ENCODE measurements around the gene KIF5A. TPM values are rescaled to one million over a fixed set of nuclear protein-coding genes. Genes with fewer than 3 reads are reported as not detected.
"Not testable (repeated sequence)": the region's sequence is repeated elsewhere in the genome, so short reads cannot be mapped to it uniquely, and the experiment has no call there.

KIF5A gene
- under 1 TPM in 3 of 4 donors, not detected in 1; 0.15 to 0.22 (median 0.19) TPM for total RNA-seq

DNA sequence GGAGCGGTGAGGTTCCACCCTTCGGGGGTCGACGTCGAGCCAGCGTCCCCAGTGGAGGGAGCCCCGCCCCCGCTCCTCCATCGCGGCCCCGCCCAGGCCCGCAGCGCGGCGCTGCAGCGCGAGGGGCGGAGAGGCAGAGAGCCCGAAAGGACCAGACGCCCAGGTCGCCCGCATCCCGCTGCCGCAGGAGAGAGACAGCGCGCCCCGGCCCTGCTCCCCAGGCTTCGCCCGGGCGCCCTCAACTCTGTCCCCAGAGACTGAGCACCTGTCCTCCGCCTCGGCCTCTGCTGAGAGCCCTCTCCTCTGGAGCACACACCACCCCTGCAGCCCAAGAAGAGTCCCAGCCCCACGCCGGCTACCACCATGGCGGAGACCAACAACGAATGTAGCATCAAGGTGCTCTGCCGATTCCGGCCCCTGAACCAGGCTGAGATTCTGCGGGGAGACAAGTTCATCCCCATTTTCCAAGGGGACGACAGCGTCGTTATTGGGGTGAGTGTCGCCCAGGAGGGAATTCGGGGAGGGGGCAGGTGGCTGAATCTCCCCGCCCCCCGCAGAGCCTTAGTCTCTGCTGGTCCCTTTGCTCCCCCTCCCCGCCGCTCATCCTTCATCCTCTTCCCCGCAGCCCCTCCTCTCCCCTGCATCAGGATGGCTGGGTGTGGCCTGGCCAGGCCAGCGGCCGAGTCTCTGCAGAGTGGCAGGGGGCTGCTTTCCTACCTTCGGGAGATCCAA lies at the start of gene KIF5A:
Gene KIF5A (plus strand): TSS at position 136 of the 732 bp plus-strand sequence. CDS start 228 bp downstream, at position 364.
- WGBS, 2 donors: 13 to 33% methylated on average over 3 to 19 of the region's 52 CpGs
- no peaks in the 10 kb centered on the region for H3K36me3 ChIP-seq
- H3K4me1 ChIP-seq: peaks cover 13 to 34% (median 15%) of the 10 kb centered on the region in 3 donors
- peak within 1 kb of the TSS; percentile 20 to 66 (median 42) for H3K4me3 ChIP-seq
- TF ChIP-seq POLR2A (IDR thresholded peaks at IDR 0.05): no peak
- TF ChIP-seq, protein P1, sequence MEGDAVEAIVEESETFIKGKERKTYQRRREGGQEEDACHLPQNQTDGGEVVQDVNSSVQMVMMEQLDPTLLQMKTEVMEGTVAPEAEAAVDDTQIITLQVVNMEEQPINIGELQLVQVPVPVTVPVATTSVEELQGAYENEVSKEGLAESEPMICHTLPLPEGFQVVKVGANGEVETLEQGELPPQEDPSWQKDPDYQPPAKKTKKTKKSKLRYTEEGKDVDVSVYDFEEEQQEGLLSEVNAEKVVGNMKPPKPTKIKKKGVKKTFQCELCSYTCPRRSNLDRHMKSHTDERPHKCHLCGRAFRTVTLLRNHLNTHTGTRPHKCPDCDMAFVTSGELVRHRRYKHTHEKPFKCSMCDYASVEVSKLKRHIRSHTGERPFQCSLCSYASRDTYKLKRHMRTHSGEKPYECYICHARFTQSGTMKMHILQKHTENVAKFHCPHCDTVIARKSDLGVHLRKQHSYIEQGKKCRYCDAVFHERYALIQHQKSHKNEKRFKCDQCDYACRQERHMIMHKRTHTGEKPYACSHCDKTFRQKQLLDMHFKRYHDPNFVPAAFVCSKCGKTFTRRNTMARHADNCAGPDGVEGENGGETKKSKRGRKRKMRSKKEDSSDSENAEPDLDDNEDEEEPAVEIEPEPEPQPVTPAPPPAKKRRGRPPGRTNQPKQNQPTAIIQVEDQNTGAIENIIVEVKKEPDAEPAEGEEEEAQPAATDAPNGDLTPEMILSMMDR (IDR thresholded peaks at IDR 0.05): no peak
- DNase-seq: no peak
- no peaks in the 10 kb centered on the region for H3K9me3 ChIP-seq
- intact Hi-C loops (cut with DNase I): no loop called here
- H3K27ac ChIP-seq: no peak within 1 kb of the TSS
- peaks cover 0 to 41% (median 0%) of the 10 kb centered on the region in 4 donors for H3K27me3 ChIP-seq

DNA sequence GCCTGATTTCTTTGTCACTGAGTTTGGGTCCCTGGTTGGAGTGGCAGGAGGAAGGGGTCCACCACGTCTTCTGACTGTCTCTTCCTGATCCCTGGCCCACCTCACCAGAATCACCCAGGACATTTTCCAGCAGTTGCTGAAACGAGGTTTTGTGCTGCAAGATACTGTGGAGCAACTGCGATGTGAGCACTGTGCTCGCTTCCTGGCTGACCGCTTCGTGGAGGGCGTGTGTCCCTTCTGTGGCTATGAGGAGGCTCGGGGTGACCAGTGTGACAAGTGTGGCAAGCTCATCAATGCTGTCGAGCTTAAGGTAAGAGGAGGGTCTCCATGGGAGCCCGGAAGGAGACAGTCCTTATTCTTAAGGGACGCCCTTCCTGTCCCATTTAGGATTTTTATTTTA lies 49.6 kb upstream of the KIF5A start:
- WGBS, 2 donors: 95 to 96% methylated on average over 11 of the region's 11 CpGs
- no peaks in the 10 kb centered on the region for H3K27me3 ChIP-seq
- intact Hi-C loops (cut with DNase I): no loop called here
- H3K9me3 ChIP-seq: no peaks in the 10 kb centered on the region
- H3K4me3 ChIP-seq: no peak overlapping the region
- no peaks in the 10 kb centered on the region for H3K4me1 ChIP-seq
- no peak for TF ChIP-seq POLR2A (IDR thresholded peaks at IDR 0.05)
- TF ChIP-seq, protein P1 (IDR thresholded peaks at IDR 0.05): no peak
- no peak for DNase-seq
- H3K27ac ChIP-seq: no peak overlapping the region
- H3K36me3 ChIP-seq: peaks cover 35 to 100% (median 37%) of the 10 kb centered on the region in 3 donors

DNA sequence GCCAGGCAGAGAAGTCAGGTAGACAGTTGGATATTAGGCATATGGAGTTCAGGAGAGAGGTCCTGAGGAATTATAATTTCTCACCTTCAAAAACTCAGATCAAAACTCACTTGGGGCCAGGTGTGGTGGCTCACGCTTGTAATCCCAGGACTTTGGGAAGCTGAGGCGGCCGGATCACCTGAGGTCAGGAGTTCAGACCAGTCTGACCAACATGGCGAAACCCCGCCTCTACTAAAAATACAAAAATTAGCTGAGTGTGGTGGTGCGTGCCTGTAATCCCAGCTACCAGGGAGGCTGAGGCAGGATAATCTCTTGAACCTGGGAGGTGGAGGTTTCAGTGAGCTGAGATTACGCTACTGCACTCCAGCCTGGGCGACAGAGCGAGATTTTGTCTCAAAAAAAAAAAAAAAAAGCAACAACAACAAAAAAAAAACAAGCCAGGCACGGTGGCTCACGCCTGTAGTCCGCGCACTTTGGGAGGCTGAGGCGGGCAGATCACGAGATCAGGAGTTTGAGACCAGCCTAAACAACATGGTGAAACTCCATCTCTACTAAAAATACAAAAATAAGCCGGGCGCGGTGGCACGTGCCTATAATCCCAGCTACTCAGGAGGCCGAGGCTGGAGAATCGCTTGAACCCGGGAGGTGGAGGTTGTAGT lies 47.4 kb upstream of the KIF5A start:
- H3K27me3 ChIP-seq; H3K27ac ChIP-seq; H3K4me3 ChIP-seq; H3K9me3 ChIP-seq; DNase-seq; intact Hi-C loops (cut with DNase I); H3K4me1 ChIP-seq: not testable (repeated sequence)
- H3K36me3 ChIP-seq: peaks cover 40 to 94% (median 49%) of the 10 kb centered on the region in 3 donors
- WGBS, 2 donors: 97% methylated on average over 19 to 20 of the region's 22 CpGs

DNA sequence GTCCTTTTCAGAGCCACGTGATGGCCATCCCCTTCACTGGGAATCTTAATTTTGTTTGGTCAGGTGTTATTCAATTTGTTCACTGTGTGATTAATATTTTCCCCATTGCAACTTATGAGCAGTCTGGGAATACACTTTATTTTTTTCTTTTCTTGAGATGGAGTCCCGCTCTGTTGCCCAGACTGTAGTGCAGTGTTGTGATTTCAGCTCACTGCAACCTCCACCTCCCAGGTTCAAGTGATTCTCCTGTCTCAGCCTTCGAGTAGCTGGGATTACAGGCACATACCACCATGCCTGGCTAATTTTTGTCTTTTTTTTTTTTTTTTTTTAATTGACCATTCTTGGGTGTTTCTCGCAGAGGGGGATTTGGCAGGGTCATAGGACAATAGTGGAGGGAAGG lies 43.3 kb upstream of the KIF5A start:
- H3K27me3 ChIP-seq; H3K9me3 ChIP-seq; intact Hi-C loops (cut with DNase I); DNase-seq; H3K4me3 ChIP-seq; H3K27ac ChIP-seq: not testable (repeated sequence)
- Histone ChIP-seq H3K4me1 (peaks cover 0 to 17% (median 0%) of the 10 kb centered on the region in 3 donors), H3K36me3 (peaks cover 5 to 78% (median 20%) of the 10 kb centered on the region in 3 donors)
- WGBS, 2 donors: 79 to 92% methylated on average over 3 of the region's 4 CpGs

DNA sequence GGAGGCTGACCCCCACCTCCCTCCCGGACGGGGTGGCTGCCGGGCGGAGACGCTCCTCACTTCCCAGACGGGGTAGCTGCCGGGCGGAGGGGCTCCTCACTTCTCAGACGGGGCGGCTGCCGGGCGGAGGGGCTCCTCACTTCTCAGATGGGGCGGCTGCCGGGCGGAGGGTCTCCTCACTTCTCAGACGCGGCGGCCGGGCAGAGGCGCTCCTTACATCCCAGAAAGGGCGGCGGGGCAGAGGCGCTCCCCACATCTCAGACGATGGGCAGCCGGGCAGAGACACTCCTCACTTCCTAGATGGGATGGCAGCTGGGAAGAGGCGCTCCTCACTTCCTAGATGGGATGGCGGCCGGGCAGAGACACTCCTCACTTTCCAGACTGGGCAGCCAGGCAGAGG lies 42.0 kb upstream of the KIF5A start:
- H3K9me3 ChIP-seq; DNase-seq; H3K27ac ChIP-seq; H3K4me3 ChIP-seq; intact Hi-C loops (cut with DNase I); H3K27me3 ChIP-seq: not testable (repeated sequence)
- H3K4me1 ChIP-seq: peaks cover 0 to 17% (median 0%) of the 10 kb centered on the region in 3 donors
- H3K36me3 ChIP-seq: peaks cover 5 to 78% (median 30%) of the 10 kb centered on the region in 3 donors
- WGBS, 2 donors: no CpG with 5 or more reads among the region's 28 CpGs

DNA sequence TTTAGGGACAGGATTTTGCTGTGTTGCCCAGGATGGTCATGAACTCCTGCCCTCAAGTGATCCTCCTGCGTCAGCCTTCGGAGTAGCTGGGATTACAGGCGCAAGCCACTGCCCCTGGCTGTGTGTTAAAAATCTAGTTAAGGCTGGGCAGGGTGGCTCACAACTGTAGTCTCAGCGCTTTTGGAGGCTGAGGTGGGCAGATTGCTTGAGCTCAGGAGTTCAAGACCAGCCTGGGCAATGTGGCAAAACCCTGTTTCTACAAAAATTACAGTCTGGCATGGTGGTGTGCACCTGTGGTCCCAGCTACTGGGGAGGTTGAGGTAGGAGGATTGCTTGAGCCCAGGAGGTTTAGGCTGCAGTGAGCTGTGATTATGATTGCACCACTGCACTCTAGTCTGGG lies 38.7 kb upstream of the KIF5A start:
- H3K36me3 ChIP-seq: peaks cover 9 to 78% (median 30%) of the 10 kb centered on the region in 3 donors
- H3K4me3 ChIP-seq: no peak overlapping the region
- no peak for DNase-seq
- peaks cover 0 to 30% (median 0%) of the 10 kb centered on the region in 3 donors for H3K4me1 ChIP-seq
- intact Hi-C loops (cut with DNase I): no loop called here
- H3K9me3 ChIP-seq: no peaks in the 10 kb centered on the region
- TF ChIP-seq, protein P1 (IDR thresholded peaks at IDR 0.05): no peak
- TF ChIP-seq POLR2A (IDR thresholded peaks at IDR 0.05): no peak
- H3K27me3 ChIP-seq: no peaks in the 10 kb centered on the region
- H3K27ac ChIP-seq: no peak overlapping the region
- WGBS, 2 donors: 88 to 100% methylated on average over 2 to 4 of the region's 4 CpGs
